Body of pancreas (tissue), 4 donors: ENCODE results near the gene HOXB5. TPM values are rescaled to one million over a fixed set of nuclear protein-coding genes. Genes with fewer than 3 reads are reported as not detected.

Source experiments
- ATAC-seq: fragments of 150-250 bp; one replicate; pipeline ENCODE4 v1.9.1; 2016
- DNase-seq, 4 donors: peaks; one replicate each; pipeline ENCODE4 v3.0.0-alpha.2; 2019
- H3K27ac ChIP-seq, 4 donors: fragments of 200-600 bp; sonication (generic); 1 replicate in 3 of 4; 2 replicates in 1 of 4; pipeline versions ENCODE4 v1.5.1 to v1.6.1; 2016 to 2019; ENCODE audit warnings: mild to moderate bottlenecking in 1 of 4, mixed read lengths in 1 of 4, moderate library complexity in 1 of 4
- H3K27me3 ChIP-seq, 2 donors: fragments of 200-600 bp; sonication (generic); one replicate each; pipeline ENCODE4 v1.6.0; 2016; ENCODE audit warnings: mild to moderate bottlenecking in 1 of 2
- H3K36me3 ChIP-seq, 2 donors: fragments of 200-600 bp; sonication (generic); replicated peaks in 1 of 2; 2 replicates each; pipeline ENCODE4 v1.5.1; 2016; ENCODE audit warnings: low read depth in 2 of 2; ENCODE audit not compliant: insufficient read depth in 1 of 2
- H3K4me1 ChIP-seq: fragments of 200-600 bp; sonication (generic); one replicate; pipeline ENCODE4 v1.6.0; 2016
- H3K4me3 ChIP-seq, 2 donors: fragments of 200-600 bp; sonication (generic); 1 replicate in 1 of 2; 2 replicates in 1 of 2; pipeline ENCODE4 v1.5.1; 2016 to 2019
- H3K9me3 ChIP-seq, 3 donors: fragments of 200-600 bp; sonication (generic); 1 replicate in 2 of 3; 2 replicates in 1 of 3; pipeline ENCODE4 v1.5.1; 2016
- CTCF ChIP-seq, 7 experiments: fragments of 450-650 bp in 4 of 7; fragments of 200-600 bp in 3 of 7; sonication (generic) in 3 of 7; IDR thresholded peaks; one replicate each; pipeline ENCODE4 v1.5.1; 2016 to 2019; ENCODE audit warnings: antibody characterized with exemption in 7 of 7
- POLR2A ChIP-seq, 3 donors: fragments of 450-650 bp; IDR thresholded peaks; one replicate each; pipeline ENCODE4 v1.6.1; 2016; ENCODE audit warnings: antibody characterized with exemption in 3 of 3, mild to moderate bottlenecking in 2 of 3
- WGBS, 2 donors: methylation state at CpG; one replicate each; pipeline ENCODE4 v1.1.5; 2017; 5-methylcytosine and 5-hydroxymethylcytosine counted together
- intact Hi-C: fragments of 100-400 bp; cut with DNase I; formaldehyde crosslinking; loops from one replicate; pipeline ENCODE4 v1.15.1; 2023
- total RNA-seq, 2 donors: library from RNA; depleted of rRNA; stranded (reverse); fragments of >200 nt; gene quantifications; one replicate each; pipeline ENCODE4 v1.1.0, GENCODE V29; 2016

The HOXB5 gene
- under 1 TPM in 1 of 2 donors, not detected in 1; 0.99 TPM for total RNA-seq

DNA sequence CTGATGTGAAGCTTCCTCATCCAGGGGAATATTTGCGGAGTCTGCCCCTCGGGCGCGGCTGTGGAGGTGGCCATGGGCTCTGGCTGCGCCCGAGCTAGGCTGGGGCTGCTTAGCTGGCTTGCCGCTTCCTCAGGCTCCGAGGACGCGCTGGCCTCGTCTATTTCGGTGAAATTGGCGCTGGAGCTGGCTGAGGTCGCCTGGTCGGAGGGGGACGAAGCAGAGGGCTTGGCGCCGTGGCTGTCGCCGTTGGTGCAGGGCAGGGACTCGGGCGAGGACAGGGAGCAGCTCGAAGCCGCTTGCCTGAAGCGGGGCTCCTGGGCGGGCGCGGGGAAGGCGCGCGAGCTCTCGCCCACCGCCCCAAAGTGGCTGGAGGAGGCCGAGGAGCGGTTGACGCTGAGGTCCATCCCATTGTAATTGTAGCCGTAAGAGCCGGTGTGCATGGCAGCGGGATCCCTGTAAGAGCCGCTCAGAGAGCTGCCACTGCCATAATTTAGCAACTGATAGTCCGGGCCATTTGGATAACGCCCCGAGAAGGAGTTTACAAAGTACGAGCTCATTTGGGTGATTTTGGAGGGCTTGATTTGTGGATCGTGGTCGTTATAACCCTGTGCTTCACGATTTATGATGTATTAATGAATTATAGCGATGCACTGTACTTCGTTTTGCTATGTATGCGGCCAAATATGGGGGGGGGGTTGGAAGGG, at the start of gene HOXB5:
Gene HOXB5, minus strand, starts transcription at position 654 of the 704 bp plus-strand sequence. Its CDS starts 97 bp downstream, at position 557.
- no peak for ATAC-seq
- peaks cover 5 to 53% of the 10 kb centered on the region in 2 donors for H3K27me3 ChIP-seq
- H3K36me3 ChIP-seq, result no peaks in the 10 kb centered on the region
- H3K9me3 ChIP-seq, result no peaks in the 10 kb centered on the region
- H3K4me3 ChIP-seq, result no peak within 1 kb of the TSS
- intact Hi-C loops, result no loop called here
- DNase-seq, result no peak
- WGBS, 2 donors, result 4 to 7% methylated on average over 15 to 49 of the region's 50 CpGs
- peaks cover 33% of the 10 kb centered on the region for H3K4me1 ChIP-seq
- H3K27ac ChIP-seq, result peak within 1 kb of the TSS in 3 of 4 donors; percentile 9 to 37 (median 37)
- no peak for TF ChIP-seq POLR2A (IDR thresholded peaks at IDR 0.05)
- TF ChIP-seq CTCF (IDR thresholded peaks at IDR 0.05), result no peak

GRCh38 chr17:48642843-48643696, 49.5 kb upstream of the HOXB5 start:
- intact Hi-C loops, result no loop called here
- no peaks in the 10 kb centered on the region for H3K9me3 ChIP-seq
- TF ChIP-seq CTCF (IDR thresholded peaks at IDR 0.05) (no peak), POLR2A (IDR thresholded peaks at IDR 0.05) (no peak)
- no peak overlapping the region for H3K27ac ChIP-seq
- no peak for DNase-seq
- peaks cover 22% of the 10 kb centered on the region for H3K4me1 ChIP-seq
- H3K27me3 ChIP-seq, result peaks cover 0 to 50% of the 10 kb centered on the region in 2 donors
- 17 to 28% methylated on average over 17 to 23 of the region's 23 CpGs for WGBS, 2 donors
- ATAC-seq, result no peak
- no peak overlapping the region for H3K4me3 ChIP-seq
- no peaks in the 10 kb centered on the region for H3K36me3 ChIP-seq

- H3K27ac ChIP-seq, result no peak overlapping the region
- 5 to 17% methylated on average over 11 to 58 of the region's 58 CpGs for WGBS, 2 donors
- H3K27me3 ChIP-seq, result peaks cover 0 to 48% of the 10 kb centered on the region in 2 donors
- no peak for DNase-seq
- peaks cover 16% of the 10 kb centered on the region for H3K4me1 ChIP-seq
- no peaks in the 10 kb centered on the region for H3K9me3 ChIP-seq
- TF ChIP-seq CTCF (IDR thresholded peaks at IDR 0.05), result no peak
- no peak for TF ChIP-seq POLR2A (IDR thresholded peaks at IDR 0.05)
- ATAC-seq, result no peak
- intact Hi-C loops, result no loop called here
- H3K36me3 ChIP-seq, result no peaks in the 10 kb centered on the region
- H3K4me3 ChIP-seq, result no peak overlapping the region
Observed at GRCh38 chr17:48642059-48642842, 48.7 kb upstream of the HOXB5 start.

GRCh38 chr17:48641541-48642058, 48.0 kb upstream of the HOXB5 start:
- intact Hi-C loops, result no loop called here
- TF ChIP-seq POLR2A (IDR thresholded peaks at IDR 0.05) (no peak), CTCF (IDR thresholded peaks at IDR 0.05) (no peak)
- H3K27me3 ChIP-seq, result peaks cover 0 to 52% of the 10 kb centered on the region in 2 donors
- H3K27ac ChIP-seq, result no peak overlapping the region
- H3K4me3 ChIP-seq, result no peak overlapping the region
- DNase-seq (no peak), ATAC-seq (no peak)
- peaks cover 17% of the 10 kb centered on the region for H3K4me1 ChIP-seq
- 6 to 11% methylated on average over 29 of the region's 29 CpGs for WGBS, 2 donors
- H3K36me3 ChIP-seq, result no peaks in the 10 kb centered on the region
- H3K9me3 ChIP-seq, result no peaks in the 10 kb centered on the region
